ENCODE data around the gene ANAPC15. TPM values are rescaled to one million over a fixed set of nuclear protein-coding genes. Genes with fewer than 3 reads are reported as not detected.
A peak's percentile ranks its signal among the peaks of the same experiment; 100 is the strongest.

Gene ANAPC15
- total RNA-seq, 2 donors from 2014 or later = 9.8 to 24.2 TPM

DNA sequence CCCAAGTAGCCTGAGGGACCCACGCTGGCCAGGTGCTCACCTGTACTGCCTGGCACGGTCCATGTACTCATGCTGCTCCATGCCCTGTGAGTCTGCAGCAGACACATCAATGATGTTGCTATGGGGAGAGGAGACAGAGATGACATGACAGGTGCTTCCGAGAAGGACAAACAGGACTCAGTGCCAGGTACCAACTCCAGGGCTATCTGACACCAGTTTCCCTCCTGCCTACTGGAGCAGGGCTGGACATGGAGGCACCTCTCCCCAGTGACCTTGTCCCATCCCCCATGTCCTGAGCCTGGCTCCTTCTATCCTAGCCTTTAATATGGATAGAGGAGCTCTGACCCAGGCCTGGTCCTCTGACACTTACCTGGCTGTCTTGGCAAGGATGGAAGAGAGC, 13.8 kb downstream of the ANAPC15 start:
- H3K9me3 ChIP-seq = no peaks in the 10 kb centered on the region
- H3K36me3 ChIP-seq = peaks cover 28% of the 10 kb centered on the region
- H3K4me3 ChIP-seq = no peak overlapping the region
- H3K4me1 ChIP-seq (ENCODE audit: control insufficient read depth in 1 of 2, low read depth in 2 of 2) = peaks cover 17 to 31% of the 10 kb centered on the region in 2 donors
- no peak overlapping the region for H3K27ac ChIP-seq
- H3K27me3 ChIP-seq (replicated peaks; ENCODE audit: insufficient read depth) = no peaks in the 10 kb centered on the region
- ATAC-seq (ENCODE audit: insufficient number of reproducible peaks, low FRiP score, low read depth) (no peak), DNase-seq (ENCODE audit: low spot score) (no peak)
- TF ChIP-seq, protein P1, sequence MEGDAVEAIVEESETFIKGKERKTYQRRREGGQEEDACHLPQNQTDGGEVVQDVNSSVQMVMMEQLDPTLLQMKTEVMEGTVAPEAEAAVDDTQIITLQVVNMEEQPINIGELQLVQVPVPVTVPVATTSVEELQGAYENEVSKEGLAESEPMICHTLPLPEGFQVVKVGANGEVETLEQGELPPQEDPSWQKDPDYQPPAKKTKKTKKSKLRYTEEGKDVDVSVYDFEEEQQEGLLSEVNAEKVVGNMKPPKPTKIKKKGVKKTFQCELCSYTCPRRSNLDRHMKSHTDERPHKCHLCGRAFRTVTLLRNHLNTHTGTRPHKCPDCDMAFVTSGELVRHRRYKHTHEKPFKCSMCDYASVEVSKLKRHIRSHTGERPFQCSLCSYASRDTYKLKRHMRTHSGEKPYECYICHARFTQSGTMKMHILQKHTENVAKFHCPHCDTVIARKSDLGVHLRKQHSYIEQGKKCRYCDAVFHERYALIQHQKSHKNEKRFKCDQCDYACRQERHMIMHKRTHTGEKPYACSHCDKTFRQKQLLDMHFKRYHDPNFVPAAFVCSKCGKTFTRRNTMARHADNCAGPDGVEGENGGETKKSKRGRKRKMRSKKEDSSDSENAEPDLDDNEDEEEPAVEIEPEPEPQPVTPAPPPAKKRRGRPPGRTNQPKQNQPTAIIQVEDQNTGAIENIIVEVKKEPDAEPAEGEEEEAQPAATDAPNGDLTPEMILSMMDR (IDR thresholded peaks at IDR 0.05) = no peak

DNA sequence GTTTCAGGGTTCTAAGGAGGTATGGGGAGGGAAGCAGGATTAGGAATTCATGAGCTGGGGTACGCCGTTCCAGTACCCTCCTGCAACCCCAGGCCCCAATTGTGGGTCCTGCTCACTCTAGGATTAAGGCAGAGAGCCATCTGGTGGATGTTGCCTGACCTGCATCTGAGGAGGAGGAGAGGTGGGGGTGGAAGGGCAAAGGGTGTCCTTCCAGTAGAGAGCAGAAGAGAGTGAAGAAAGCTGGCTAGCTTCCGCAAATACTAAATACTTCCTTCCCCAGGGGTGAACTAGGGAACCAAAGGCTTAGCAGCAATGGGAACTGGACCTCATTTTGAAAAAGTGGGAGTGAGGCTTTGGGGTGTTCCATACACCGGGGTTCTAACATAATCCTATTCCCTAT, 21.2 kb downstream of the ANAPC15 start:
- no peaks in the 10 kb centered on the region for H3K9me3 ChIP-seq
- peaks cover 0 to 10% of the 10 kb centered on the region in 2 donors for H3K4me1 ChIP-seq (ENCODE audit: control insufficient read depth in 1 of 2, low read depth in 2 of 2)
- peaks cover 9% of the 10 kb centered on the region for H3K36me3 ChIP-seq
- no peak overlapping the region for H3K4me3 ChIP-seq
- peak overlapping the region in 1 of 2 donors; percentile 27 for H3K27ac ChIP-seq
- DNase-seq (ENCODE audit: low spot score) (no peak), ATAC-seq (ENCODE audit: insufficient number of reproducible peaks, low FRiP score, low read depth) (peak; percentile 33)
- no peaks in the 10 kb centered on the region for H3K27me3 ChIP-seq (replicated peaks; ENCODE audit: insufficient read depth)
- TF ChIP-seq, protein P1 (IDR thresholded peaks at IDR 0.05) = peak; percentile 77

DNA sequence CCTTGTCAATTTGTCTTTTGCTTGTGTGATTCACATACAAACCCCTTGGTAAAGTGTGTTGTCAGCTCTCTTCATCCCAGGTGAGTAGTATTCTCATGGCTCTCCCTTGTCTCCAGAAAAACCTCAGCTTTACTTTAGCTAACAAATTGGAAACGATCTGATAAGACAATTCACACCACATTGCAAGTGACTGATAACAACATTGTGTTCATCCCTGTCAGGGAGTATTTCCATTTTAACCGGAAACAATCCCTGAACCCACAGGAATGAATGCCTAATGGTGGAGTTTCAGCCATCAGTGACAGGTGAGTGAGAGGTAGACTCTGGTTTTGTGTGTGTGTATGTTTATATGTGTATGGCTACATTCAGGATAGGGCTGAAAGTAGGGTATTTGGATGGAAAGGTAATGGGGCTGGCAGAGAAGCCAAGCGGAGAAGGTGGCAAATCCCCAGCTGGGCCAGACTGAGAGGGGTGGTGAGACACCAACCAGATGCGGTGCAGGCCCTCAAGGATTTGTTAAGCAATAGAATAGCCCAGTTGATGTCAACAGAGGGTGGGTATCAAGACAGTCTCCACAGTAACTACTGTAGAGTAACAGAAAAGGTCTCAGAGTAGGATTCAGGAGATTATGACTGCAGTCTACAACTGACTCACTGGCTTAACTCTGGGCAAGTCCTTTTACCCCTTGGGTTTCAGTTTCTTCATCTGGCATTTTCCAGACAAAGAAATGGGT, 24.3 kb downstream of the ANAPC15 start:
- no peaks in the 10 kb centered on the region for H3K9me3 ChIP-seq
- TF ChIP-seq, protein P1 (IDR thresholded peaks at IDR 0.05) = no peak
- H3K4me1 ChIP-seq (ENCODE audit: control insufficient read depth in 1 of 2, low read depth in 2 of 2) = peaks cover 0 to 10% of the 10 kb centered on the region in 2 donors
- peaks cover 5% of the 10 kb centered on the region for H3K36me3 ChIP-seq
- H3K27ac ChIP-seq = no peak overlapping the region
- DNase-seq (ENCODE audit: low spot score) (no peak), ATAC-seq (ENCODE audit: insufficient number of reproducible peaks, low FRiP score, low read depth) (no peak)
- H3K27me3 ChIP-seq (replicated peaks; ENCODE audit: insufficient read depth) = no peaks in the 10 kb centered on the region
- H3K4me3 ChIP-seq = no peak overlapping the region

DNA sequence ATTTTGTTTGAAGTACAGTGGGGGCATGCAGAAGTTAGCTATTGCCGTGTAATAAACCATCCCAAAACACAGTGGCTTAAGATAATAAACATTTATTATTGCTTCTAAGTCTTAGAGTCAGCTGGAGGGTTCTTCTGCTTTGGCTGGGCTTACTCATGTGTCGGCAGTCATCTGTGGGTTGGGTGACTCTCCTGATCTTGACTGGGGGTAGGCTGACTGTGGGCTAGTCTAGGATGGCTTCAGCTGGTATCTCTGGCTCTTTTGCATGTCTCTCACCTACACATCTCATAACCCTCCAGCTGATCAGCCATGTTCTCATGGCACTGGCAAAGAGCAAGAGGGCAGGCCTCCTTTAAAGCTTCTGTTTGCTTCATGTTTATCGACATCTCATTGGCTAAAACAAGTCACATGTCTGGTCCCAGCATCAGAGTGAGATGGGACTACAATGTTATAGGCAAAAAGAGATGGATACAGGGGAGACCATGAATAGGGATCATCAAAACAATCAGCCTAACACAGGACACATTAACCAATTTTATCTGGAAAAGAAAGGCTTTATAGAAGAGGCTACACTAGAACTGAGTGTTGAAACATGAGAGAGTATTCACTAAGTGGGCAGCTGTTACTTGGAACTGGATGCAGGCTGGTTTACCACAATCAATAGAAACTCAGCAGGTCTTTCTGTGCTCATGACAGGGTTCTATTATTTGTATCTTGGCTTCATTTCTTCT, 26.7 kb downstream of the ANAPC15 start:
- Histone ChIP-seq H3K27me3 (replicated peaks; ENCODE audit: insufficient read depth) (no peaks in the 10 kb centered on the region), H3K4me3 (no peak overlapping the region), H3K9me3 (no peaks in the 10 kb centered on the region), H3K36me3 (peaks cover 5% of the 10 kb centered on the region), H3K27ac (no peak overlapping the region), H3K4me1 (ENCODE audit: control insufficient read depth in 1 of 2, low read depth in 2 of 2) (peaks cover 6 to 9% of the 10 kb centered on the region in 2 donors)
- DNase-seq (ENCODE audit: low spot score) (no peak), ATAC-seq (ENCODE audit: insufficient number of reproducible peaks, low FRiP score, low read depth) (no peak)
- TF ChIP-seq, protein P1 (IDR thresholded peaks at IDR 0.05) = no peak

DNA sequence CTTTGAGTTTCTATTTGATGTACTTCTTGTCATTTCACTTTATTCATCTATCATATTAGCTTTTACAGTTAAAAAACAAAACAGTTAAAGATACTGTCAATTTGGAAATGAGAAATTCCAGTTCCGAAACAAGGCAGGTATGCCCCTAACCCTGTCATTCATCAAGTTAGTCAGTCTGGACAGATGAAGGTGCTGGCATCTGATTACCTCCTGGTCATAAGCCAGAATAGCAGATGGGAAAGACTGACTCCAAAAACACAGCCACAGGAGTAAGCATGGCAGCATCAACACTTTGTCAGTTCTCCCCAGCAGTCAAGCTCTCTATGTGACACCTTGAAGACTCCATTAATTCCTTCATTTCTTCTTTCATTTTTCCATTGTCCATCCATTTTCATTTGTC, 27.5 kb downstream of the ANAPC15 start:
- DNase-seq (ENCODE audit: low spot score) = no peak
- H3K4me3 ChIP-seq = no peak overlapping the region
- H3K4me1 ChIP-seq (ENCODE audit: control insufficient read depth in 1 of 2, low read depth in 2 of 2) = peaks cover 6 to 9% of the 10 kb centered on the region in 2 donors
- ATAC-seq (ENCODE audit: insufficient number of reproducible peaks, low FRiP score, low read depth) = no peak
- H3K27me3 ChIP-seq (replicated peaks; ENCODE audit: insufficient read depth) = no peaks in the 10 kb centered on the region
- no peaks in the 10 kb centered on the region for H3K9me3 ChIP-seq
- H3K36me3 ChIP-seq = peaks cover 5% of the 10 kb centered on the region
- no peak overlapping the region for H3K27ac ChIP-seq
- TF ChIP-seq, protein P1 (IDR thresholded peaks at IDR 0.05) = no peak

Data from thoracic aorta (tissue), 2 donors.